ENCODE results near the gene OR8B4.

The OR8B4 gene

GRCh38 chr11:124442442-124442841 lies 17.8 kb upstream of the OR8B4 start:
- peak; percentile 14 for TF ChIP-seq CTCF (IDR thresholded peaks at IDR 0.05; ENCODE audit: low read length, missing control alignments)
- peak; percentile 43 for DNase-seq (ENCODE audit: low read depth)
- no peak overlapping the region for H3K4me3 ChIP-seq (replicated peaks; ENCODE audit: low read depth, low read length)

DNA sequence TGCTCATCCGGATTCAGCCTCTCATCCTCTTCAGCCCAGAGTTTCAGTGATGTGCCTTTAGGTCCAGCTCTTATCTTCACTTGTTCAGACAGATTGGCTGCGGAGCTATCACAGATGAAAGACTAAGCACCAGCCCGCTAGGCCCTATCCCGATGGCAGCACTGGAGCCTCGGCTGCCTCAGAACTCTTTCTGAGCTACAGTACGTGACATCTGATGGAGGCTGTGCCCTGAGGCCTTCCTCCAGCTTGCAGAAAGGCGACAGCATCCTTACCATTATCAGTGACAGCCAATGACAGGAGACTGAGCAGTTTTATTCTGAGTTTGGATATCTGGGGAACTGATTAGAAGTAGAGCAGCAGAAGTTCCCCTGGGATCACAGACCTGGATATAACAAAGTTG lies 16.8 kb upstream of the OR8B4 start:
- H3K4me3 ChIP-seq (replicated peaks; ENCODE audit: low read depth, low read length): no peak overlapping the region
- no peak for DNase-seq (ENCODE audit: low read depth)
- no peak for TF ChIP-seq CTCF (IDR thresholded peaks at IDR 0.05; ENCODE audit: low read length, missing control alignments)

GRCh38 chr11:124441081-124441480 lies 16.4 kb upstream of the OR8B4 start:
- no peak overlapping the region for H3K4me3 ChIP-seq (replicated peaks; ENCODE audit: low read depth, low read length)
- no peak for DNase-seq (ENCODE audit: low read depth)
- TF ChIP-seq CTCF (IDR thresholded peaks at IDR 0.05; ENCODE audit: low read length, missing control alignments): no peak

DNA sequence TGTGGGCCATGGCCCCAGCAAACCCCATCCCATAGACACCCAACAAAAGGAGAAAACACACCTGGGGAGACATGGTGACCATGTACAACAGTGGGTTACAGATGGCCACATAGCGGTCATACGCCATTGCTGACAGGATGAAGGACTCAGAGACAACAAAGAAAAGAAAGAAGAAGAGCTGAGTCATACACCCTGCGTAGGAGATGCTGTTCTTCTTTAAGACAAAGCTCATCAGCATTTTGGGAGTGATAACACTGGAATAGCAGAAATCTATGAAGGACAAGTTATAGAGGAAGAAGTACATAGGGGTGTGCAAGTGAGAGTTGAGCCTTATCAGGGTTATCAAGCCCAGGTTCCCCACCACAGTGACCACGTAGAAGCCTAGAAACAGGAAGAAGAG lies 15.9 kb upstream of the OR8B4 start:
- TF ChIP-seq CTCF (IDR thresholded peaks at IDR 0.05; ENCODE audit: low read length, missing control alignments): no peak
- no peak overlapping the region for H3K4me3 ChIP-seq (replicated peaks; ENCODE audit: low read depth, low read length)
- DNase-seq (ENCODE audit: low read depth): no peak

- no peak overlapping the region for H3K4me3 ChIP-seq (replicated peaks; ENCODE audit: low read depth, low read length)
- no peak for DNase-seq (ENCODE audit: low read depth)
- TF ChIP-seq CTCF (IDR thresholded peaks at IDR 0.05; ENCODE audit: low read length, missing control alignments): no peak
Observed at GRCh38 chr11:124434699-124435098, 10.0 kb upstream of the OR8B4 start.

GRCh38 chr11:124429599-124429998 lies 4.9 kb upstream of the OR8B4 start:
- H3K4me3 ChIP-seq (replicated peaks; ENCODE audit: low read depth, low read length): no peak overlapping the region
- TF ChIP-seq CTCF (IDR thresholded peaks at IDR 0.05; ENCODE audit: low read length, missing control alignments): no peak
- DNase-seq (ENCODE audit: low read depth): no peak

DNA sequence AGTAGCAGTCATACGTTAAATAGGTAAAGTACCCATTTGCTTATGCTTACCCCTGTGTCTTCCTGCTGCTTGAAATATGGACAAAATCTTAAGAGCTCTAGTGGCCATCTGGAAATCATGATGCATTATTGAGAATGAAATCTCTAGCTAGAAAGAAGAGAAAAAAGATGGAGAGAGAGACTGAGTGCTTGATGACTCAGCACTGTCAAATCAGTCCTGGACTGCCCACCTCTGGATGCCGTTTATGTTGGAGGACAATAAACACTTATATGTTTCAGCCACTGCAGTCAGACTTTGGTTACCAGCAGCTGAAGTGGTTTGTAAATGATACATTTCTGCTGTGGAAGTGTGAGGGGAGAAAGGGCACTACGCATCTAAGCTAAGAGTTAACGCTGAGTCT lies 3.6 kb downstream of the OR8B4 start:
- TF ChIP-seq CTCF (IDR thresholded peaks at IDR 0.05; ENCODE audit: low read length, missing control alignments): no peak
- DNase-seq (ENCODE audit: low read depth): no peak
- no peak overlapping the region for H3K4me3 ChIP-seq (replicated peaks; ENCODE audit: low read depth, low read length)

All from fibroblast of pulmonary artery (primary cell).